Stimulated activated CD4-positive, alpha-beta T cell treated with anti-CD3 and anti-CD28 coated beads, TNF-alpha, amount 100 ng/mL, for 24 hours (primary cell): ENCODE results near the gene NPFFR1.
"Not testable (repeated sequence)": the region's sequence is repeated elsewhere in the genome, so short reads cannot be mapped to it uniquely, and the experiment has no call there.

ENCODE experiments used
- DNase-seq, 3 experiments: peaks; one replicate each; pipeline ENCODE4 v3.0.0-alpha.2; 2020; ENCODE audit warnings: low read depth in 3 of 3

The NPFFR1 gene

GRCh38 chr10:70255329-70256299 is 28.2 kb downstream of the NPFFR1 start:
- DNase-seq, result no peak

DNA sequence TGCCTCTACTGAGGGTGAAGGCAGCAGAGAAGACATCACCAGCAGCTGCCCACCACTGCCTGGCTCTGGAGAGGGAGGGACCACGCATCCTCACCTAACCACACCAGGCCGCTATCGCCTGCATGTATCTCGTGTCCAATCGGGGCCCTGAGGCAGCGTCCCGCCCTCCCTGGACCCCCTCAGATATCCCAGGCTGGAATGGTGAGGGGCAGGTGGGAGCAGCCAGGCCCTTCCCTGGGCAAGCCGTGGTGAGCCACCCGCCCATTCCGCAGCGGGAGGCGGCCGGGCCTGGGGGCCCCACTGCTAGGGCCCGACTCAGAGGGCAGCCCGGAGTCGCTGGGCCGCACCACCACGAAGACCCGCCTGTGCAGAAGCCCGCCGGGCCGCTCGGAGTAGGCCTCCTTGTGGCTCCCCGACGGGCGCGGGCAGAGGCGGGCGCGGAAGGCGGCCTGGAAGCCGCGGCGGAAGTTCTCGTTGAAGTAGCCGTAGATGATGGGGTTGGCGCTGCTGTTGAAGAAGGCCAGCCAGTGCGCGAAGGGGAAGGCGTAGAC is 29.0 kb downstream of the NPFFR1 start:
- DNase-seq, result no peak

DNA sequence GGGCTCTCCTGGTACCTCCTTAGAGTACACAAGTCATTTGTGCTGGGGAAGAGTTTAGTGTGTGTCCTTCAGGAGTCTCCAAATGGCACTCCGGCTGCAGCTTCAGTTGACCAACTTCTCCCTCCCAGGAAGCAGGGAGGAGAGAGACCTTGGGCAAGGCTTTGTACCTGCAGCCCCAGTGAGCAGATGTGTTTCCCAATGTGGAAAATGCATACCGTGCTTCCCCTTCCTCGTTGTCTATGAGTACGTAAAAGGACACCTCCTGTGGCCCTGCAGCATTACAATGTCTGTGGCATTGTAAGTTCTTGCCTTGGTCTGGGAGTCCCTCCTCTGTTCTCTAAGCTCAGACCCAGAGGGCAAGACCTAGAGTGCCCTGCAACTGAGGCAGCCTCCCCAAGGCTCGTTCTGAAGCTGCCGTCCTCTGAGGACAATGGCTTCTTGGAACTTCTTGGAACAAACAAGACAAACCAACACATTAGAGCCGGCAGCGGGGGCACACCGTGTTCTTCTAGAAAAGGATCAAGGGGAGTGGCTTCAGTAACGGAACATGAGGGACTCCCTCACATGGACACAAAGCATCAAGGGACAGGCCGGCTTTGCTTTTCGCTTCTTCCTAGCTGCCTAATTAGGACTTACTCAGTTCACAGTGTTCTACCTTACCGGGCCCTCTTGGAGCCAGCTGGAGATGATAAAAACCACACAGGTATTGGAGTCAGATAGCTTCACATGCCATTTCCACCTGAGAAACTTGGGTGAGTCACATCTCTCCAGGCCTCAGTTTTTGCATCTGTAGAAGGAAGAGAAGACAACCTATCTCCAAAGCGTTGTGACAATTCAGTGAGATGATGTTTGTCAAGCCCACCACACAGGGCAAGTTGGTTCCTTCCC is 29.7 kb downstream of the NPFFR1 start:
- no peak for DNase-seq

- DNase-seq, result no peak
These were observed 32.7 kb downstream of the NPFFR1 start for GRCh38 chr10:70250961-70251680.

DNA sequence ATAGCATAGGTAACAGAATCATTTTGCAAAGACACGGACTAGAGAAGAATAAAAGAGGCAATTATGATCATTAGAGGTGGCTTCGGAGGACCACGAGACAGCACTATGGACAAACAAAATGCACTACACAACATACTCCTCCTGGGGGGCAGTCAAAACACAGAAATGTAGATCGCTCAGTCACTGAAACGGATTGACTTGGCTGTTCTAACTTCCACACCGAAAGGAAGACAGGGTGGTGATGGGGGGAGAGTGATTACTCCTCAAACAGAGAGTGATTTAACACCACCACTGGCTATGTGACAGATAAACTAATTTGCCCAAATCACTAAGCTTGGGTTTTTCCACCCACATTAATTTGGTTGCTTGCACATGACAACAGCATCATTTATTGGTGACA is 36.4 kb downstream of the NPFFR1 start:
- no peak for DNase-seq

DNA sequence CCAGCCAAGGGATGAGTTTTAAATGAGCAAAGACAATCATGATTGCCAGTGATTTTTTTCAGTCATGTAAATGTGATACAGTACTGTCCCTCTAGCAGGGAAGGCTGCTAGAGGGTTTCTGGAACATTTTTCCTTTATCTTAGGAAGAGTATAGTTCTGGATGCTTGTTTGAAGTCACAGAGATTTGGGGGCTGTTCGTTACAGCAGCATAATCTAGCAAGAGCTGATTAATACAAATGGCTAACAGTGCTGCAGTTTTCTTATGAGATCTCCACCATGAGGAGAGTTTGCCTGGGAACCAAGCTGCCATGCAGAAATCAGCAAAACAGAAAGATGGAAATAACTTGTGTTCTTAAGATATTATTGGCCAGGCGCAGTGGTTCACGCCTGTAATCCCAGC is 42.7 kb downstream of the NPFFR1 start:
- DNase-seq, result no peak

GRCh38 chr10:70239986-70240385 is 43.8 kb downstream of the NPFFR1 start:
- not testable (repeated sequence) for DNase-seq

- DNase-seq, result not testable (repeated sequence)
These were observed 44.5 kb downstream of the NPFFR1 start for GRCh38 chr10:70239077-70239976.

DNA sequence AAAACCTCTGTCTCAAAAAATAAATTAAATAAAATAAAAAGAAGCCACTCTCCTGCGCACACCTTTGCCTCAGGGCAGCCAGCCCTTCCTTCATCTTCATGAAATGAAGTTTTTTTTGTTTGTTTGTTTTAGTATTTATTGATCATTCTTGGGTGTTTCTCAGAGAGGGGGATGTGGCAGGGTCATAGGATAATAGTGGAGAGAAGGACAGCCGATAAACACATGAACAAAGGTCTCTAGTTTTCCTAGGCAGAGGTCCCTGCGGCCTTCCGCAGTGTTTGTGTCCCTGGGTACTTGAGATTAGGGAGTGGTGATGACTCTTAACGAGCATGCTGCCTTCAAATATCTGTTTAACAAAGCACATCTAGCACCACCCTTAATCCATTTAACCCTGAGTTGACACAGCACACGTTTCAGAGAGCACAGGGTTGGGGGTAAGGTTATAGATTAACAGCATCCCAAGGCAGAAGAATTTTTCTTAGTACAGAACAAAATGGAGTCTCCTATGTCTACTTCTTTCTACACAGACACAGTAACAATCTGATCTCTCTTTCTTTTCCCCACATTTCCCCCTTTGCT is 45.8 kb downstream of the NPFFR1 start:
- DNase-seq, result not testable (repeated sequence)

DNA sequence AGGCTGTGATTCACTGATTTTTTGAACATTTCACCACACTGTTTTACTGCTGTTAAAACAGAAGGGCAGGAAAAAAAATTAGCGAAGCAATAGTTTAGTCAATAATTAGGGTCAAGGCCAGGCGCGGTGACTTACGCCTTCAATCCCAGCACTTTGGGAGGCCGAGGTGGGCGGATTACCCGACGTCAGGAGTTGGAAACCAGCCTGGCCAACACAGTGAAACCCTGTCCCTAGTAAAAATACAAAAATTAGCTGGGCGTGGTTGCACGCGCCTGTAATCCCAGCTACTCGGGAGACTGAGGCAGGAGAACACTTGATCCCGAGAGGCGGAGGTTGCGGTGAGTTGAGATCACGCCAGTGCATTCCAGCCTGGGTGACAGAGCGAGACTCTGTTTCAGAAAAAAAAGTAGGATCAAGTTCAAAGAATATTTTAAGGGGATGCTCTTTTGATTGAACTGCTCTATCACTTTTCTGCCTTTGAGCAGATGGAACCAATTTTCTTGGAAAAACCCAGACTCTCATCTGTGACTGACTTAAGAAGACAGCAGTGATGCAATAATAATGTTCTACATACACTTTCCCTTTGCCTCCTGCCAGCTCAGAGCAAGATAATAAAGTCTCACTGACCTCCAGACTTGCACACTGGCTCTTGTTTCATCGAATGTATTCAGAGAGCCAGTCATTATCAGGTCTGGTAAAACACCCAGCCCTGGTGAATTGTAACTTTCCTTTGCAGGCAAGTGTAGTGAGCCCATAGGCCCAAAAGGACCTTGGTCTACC is 48.9 kb downstream of the NPFFR1 start:
- no peak for DNase-seq

DNA sequence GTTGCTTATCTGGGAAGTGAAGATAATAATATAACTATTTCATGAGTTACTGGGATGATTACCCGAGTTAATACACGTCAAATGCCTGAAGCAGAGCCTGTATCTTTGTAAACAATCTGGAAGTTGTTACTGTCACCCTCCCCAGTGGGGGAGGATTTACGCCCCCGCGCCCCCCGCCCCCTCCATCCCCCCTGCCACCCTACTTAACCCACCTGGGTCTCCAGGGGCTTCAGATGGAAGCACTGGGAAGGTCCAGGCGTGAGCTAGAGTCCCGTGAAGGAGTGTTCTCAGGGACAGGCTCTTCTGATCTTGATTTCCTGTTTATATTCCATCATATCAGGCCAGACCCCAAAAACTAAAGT is 49.9 kb downstream of the NPFFR1 start:
- DNase-seq, result no peak

- DNase-seq, result peak; percentile 98 to 99 (median 99)
These were observed 50.5 kb downstream of the NPFFR1 start, which contains the start of gene PPA1 for GRCh38 chr10:70233109-70233938. Gene PPA1 (minus strand): TSS chr10:70233429. CDS start chr10:70233327, 102 bp downstream.

DNA sequence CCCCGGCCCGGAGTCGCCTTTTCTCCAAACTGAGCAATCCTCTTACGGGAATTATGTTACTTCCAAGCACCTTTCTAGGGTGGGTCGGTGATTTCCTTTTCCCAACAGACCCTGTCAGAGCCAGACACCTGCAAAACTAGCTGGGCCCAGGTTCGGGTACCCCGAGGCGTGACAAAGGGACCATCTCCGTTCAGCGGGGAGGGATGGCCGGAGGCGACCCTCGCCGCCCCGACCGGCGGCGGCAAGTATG is 51.0 kb downstream of the NPFFR1 start:
- peak in 1 of 3 experiments; percentile 14 for DNase-seq

DNA sequence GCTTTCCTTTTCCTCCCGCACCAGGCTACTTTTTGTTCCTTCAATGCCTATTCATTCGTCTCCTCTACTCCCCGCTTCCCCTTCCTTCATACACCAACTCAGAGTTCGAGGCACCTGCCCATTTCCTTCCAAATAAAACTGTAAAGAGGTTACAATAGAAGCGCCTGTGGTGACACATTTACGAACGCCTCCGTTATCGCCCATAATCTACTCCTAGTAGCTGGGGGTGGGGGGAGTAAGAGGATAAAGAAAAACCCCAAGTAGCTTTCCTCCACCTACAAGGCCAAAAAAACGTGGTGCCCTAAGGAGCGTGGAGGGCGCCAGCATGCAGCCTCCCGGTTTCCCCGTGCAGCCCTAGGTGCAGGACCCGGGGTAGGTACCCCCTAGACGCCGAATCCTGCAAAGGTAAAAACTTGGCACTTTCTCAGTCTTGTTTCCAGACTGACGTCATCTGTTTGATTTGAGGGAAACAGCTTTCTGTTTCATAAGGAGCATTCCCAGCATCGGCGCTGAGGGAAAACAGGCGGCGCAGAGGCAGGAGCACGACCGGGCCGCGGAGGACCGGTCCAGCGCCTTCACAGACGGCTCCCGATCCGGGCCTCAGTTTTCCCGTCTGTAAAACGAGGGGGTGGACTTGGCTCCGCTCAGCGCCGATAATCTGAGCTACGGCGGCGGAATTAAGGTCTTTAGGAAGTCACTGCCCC is 51.5 kb downstream of the NPFFR1 start:
- peak; percentile 16 to 45 (median 39) for DNase-seq

DNA sequence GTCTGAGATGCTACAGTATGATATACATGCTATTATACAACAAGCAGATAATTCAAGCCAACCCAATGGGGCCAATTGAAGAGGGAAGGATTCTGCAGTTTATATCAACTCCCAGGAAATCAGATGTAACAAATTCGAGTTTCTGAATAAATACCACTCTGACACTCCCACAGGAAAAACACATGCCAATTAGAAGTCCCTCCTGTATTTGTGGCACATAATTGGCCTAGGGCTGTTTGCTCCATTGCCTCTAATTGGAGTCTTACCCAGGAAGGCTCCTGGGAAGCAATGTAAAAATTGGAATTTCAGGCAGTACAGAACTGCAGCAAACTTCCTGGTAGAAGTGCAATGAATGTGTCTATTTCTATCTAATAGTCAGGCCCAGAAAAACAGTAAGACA is 55.3 kb downstream of the NPFFR1 start:
- no peak for DNase-seq

DNA sequence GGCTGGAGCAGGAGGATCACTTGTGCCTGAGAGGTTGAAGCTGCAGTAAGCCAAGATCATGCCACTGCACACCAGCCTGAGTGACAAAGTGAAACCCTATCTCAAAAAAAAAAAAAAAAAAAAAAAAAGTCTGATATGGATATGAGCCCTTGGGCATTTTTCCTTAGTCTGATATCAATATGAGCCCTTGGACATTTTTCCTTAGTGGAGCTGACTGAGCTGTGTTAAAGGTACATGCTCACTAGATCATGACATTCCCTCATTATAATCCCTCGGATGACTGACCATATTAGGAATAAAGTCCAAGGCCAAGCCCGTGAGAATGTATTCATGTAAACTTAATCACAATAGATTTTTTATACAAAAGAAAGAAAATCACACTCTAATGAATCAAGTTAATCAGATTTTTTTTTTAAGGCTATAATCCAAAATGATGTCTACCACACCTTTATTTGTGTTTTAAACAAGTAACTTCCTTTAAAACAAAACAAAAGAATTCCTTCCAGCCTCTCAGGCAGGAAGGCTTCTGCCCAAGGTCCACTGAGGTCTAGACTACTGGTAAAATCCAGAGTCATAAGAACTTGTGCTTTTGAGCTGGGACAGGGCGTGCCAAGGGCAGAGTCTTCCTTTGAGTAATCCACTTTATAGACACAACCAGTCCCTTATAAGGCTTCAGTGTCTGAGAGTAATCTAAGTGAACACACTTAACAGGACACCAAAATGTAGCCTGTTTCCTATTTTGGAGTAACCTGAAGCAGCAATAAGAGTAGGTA is 56.1 kb downstream of the NPFFR1 start:
- DNase-seq, result no peak

DNA sequence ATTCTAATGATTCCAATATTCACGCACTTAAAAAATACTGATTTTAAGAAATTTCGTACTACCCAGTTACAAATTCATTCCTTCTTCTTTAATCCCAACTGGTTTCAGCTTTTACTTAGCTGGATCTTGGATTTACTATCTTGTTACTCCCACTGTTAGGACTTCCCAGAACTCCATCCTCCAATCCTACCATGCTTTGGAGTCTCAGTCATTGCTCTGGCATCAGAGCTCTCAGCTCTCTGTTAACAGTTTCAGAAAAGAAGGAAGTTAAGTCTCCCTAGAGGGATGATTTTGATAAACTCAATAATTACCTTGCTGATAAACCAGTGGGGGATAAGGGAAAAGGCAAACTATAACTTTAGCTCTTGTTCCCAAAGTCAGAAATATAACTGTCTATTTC is 60.1 kb downstream of the NPFFR1 start:
- no peak for DNase-seq
